ENCODE measurements around the gene PLEKHN1.

The PLEKHN1 gene

DNA sequence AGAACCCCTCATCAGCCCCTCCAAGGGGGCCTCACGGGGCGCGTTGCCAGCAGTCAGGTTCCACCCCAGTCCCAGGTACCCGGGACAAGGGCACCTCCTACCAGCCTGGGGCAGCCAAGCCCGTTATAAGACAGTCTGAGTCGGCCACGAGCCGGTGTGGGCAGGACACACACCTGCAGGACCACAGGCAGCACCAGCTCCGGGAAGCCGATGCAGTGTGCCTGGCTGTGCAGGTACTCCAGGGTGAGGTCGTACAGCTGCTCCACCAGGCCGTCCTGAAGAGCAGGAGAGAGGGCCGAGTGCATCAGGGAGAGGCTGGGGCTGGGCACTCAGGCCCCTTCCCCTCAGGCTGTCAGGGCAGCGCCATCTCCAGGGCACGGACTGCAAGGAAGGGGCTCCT is 18.3 kb upstream of the PLEKHN1 start:
- H3K27ac ChIP-seq (ENCODE audit: low read depth, low read length, poor library complexity, severe bottlenecking), result no peak overlapping the region
- H3K27me3 ChIP-seq (ENCODE audit: insufficient read depth, low read length), result no peaks in the 10 kb centered on the region
- no peak overlapping the region for H2AFZ ChIP-seq (ENCODE audit: low read length)
- TF ChIP-seq EZH2 (IDR thresholded peaks at IDR 0.05; ENCODE audit: borderline replicate concordance, low read length), result no peak
- TF ChIP-seq, protein P1, sequence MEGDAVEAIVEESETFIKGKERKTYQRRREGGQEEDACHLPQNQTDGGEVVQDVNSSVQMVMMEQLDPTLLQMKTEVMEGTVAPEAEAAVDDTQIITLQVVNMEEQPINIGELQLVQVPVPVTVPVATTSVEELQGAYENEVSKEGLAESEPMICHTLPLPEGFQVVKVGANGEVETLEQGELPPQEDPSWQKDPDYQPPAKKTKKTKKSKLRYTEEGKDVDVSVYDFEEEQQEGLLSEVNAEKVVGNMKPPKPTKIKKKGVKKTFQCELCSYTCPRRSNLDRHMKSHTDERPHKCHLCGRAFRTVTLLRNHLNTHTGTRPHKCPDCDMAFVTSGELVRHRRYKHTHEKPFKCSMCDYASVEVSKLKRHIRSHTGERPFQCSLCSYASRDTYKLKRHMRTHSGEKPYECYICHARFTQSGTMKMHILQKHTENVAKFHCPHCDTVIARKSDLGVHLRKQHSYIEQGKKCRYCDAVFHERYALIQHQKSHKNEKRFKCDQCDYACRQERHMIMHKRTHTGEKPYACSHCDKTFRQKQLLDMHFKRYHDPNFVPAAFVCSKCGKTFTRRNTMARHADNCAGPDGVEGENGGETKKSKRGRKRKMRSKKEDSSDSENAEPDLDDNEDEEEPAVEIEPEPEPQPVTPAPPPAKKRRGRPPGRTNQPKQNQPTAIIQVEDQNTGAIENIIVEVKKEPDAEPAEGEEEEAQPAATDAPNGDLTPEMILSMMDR (IDR thresholded peaks at IDR 0.05; ENCODE audit: low read length), result no peak
- no peaks in the 10 kb centered on the region for H4K20me1 ChIP-seq (ENCODE audit: insufficient read depth, low read length)
- H3F3A ChIP-seq (ENCODE audit: insufficient read depth, low read length), result no peaks in the 10 kb centered on the region
- peaks cover 95% of the 10 kb centered on the region for H3K36me3 ChIP-seq (ENCODE audit: insufficient read depth, low read length)
- no peak overlapping the region for H3K4me2 ChIP-seq (ENCODE audit: low read length)
- no peaks in the 10 kb centered on the region for H3K4me1 ChIP-seq (ENCODE audit: insufficient read depth, low read length, severe bottlenecking)
- H3K9ac ChIP-seq (ENCODE audit: low read length), result no peak overlapping the region
- no peak overlapping the region for H3K4me3 ChIP-seq (ENCODE audit: low read depth, low read length, poor library complexity, severe bottlenecking)
- H3K9me2 ChIP-seq (ENCODE audit: low read depth, low read length), result no peaks in the 10 kb centered on the region
- no peaks in the 10 kb centered on the region for H3K9me3 ChIP-seq (ENCODE audit: low read length)
- no peaks in the 10 kb centered on the region for H3K79me2 ChIP-seq (ENCODE audit: insufficient read depth, low read length)

DNA sequence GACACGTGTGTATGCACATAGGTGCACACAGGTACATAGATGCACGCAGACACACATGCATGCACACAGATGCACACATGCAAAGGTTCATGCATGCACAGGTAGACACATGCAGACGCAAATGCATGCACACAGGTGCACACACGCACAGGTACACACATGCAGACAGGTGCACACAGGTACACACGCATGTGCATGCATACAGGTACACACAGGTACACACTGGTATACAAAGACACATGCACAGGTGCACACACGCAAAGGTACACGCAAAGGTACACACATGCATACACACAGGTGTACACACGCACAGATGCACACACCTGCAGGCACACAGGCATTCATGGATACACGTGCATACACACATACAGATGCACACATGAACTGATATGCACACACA is 16.0 kb upstream of the PLEKHN1 start:
- Histone ChIP-seq H2AFZ (ENCODE audit: low read length) (no peak overlapping the region), H3K4me3 (ENCODE audit: low read depth, low read length, poor library complexity, severe bottlenecking) (no peak overlapping the region), H3K79me2 (ENCODE audit: insufficient read depth, low read length) (no peaks in the 10 kb centered on the region), H3K9me2 (ENCODE audit: low read depth, low read length) (no peaks in the 10 kb centered on the region), H4K20me1 (ENCODE audit: insufficient read depth, low read length) (no peaks in the 10 kb centered on the region), H3K9me3 (ENCODE audit: low read length) (no peaks in the 10 kb centered on the region), H3K4me1 (ENCODE audit: insufficient read depth, low read length, severe bottlenecking) (no peaks in the 10 kb centered on the region), H3F3A (ENCODE audit: insufficient read depth, low read length) (no peaks in the 10 kb centered on the region), H3K36me3 (ENCODE audit: insufficient read depth, low read length) (peaks cover 98% of the 10 kb centered on the region), H3K27ac (ENCODE audit: low read depth, low read length, poor library complexity, severe bottlenecking) (no peak overlapping the region), H3K9ac (ENCODE audit: low read length) (no peak overlapping the region), H3K27me3 (ENCODE audit: insufficient read depth, low read length) (no peaks in the 10 kb centered on the region), H3K4me2 (ENCODE audit: low read length) (no peak overlapping the region)
- TF ChIP-seq, protein P1 (IDR thresholded peaks at IDR 0.05; ENCODE audit: low read length), result no peak
- no peak for TF ChIP-seq EZH2 (IDR thresholded peaks at IDR 0.05; ENCODE audit: borderline replicate concordance, low read length)

DNA sequence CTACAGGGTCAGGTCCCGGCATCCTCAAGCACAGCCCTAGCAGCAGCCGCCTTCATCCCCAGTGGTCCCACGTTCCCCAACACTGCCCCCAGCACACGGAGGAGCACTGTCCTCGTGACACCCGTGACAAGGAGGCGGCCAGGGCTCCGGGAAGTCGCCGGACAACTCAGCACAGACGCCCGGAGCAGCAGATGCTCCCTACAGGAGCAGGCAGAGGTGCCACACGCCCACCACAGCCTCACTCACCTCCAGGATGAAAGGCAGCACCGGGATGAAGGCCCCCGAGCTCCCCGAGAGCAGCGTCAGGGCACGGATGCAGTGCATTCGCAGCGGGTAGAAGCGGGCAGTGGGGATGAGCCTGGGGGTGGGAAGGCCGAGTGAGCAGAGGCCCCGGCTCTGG is 15.4 kb upstream of the PLEKHN1 start:
- Histone ChIP-seq H4K20me1 (ENCODE audit: insufficient read depth, low read length) (no peaks in the 10 kb centered on the region), H3K36me3 (ENCODE audit: insufficient read depth, low read length) (peaks cover 98% of the 10 kb centered on the region)

More for the DNA sequence above, 15.4 kb upstream of the PLEKHN1 start:
- H3K27ac ChIP-seq (ENCODE audit: low read depth, low read length, poor library complexity, severe bottlenecking), result no peak overlapping the region
- no peaks in the 10 kb centered on the region for H3K9me2 ChIP-seq (ENCODE audit: low read depth, low read length)
- H3K4me1 ChIP-seq (ENCODE audit: insufficient read depth, low read length, severe bottlenecking), result no peaks in the 10 kb centered on the region
- TF ChIP-seq, protein P1 (IDR thresholded peaks at IDR 0.05; ENCODE audit: low read length), result no peak
- no peak for TF ChIP-seq EZH2 (IDR thresholded peaks at IDR 0.05; ENCODE audit: borderline replicate concordance, low read length)
- no peaks in the 10 kb centered on the region for H3K79me2 ChIP-seq (ENCODE audit: insufficient read depth, low read length)
- H3F3A ChIP-seq (ENCODE audit: insufficient read depth, low read length), result no peaks in the 10 kb centered on the region
- H3K4me3 ChIP-seq (ENCODE audit: low read depth, low read length, poor library complexity, severe bottlenecking), result no peak overlapping the region
- no peaks in the 10 kb centered on the region for H3K9me3 ChIP-seq (ENCODE audit: low read length)
- no peak overlapping the region for H3K9ac ChIP-seq (ENCODE audit: low read length)
- no peak overlapping the region for H3K4me2 ChIP-seq (ENCODE audit: low read length)
- H2AFZ ChIP-seq (ENCODE audit: low read length), result no peak overlapping the region
- H3K27me3 ChIP-seq (ENCODE audit: insufficient read depth, low read length), result no peaks in the 10 kb centered on the region
